ENCODE measurements around the gene MYCL. TPM values are rescaled to one million over a fixed set of nuclear protein-coding genes. Genes with fewer than 3 reads are reported as not detected.
A peak's percentile ranks its signal among the peaks of the same experiment; 100 is the strongest.

The MYCL gene
- total RNA-seq, 2 donors from 2014 or later, result 0.42 to 3.9 TPM

GRCh38 chr1:39926820-39927219 lies 25.1 kb upstream of the MYCL start:
- Histone ChIP-seq H3K4me1 (ENCODE audit: control insufficient read depth in 1 of 2, low read depth in 2 of 2) (no peaks in the 10 kb centered on the region), H3K4me3 (no peak overlapping the region), H3K9me3 (no peaks in the 10 kb centered on the region), H3K27me3 (replicated peaks; ENCODE audit: insufficient read depth) (no peaks in the 10 kb centered on the region), H3K27ac (no peak overlapping the region), H3K36me3 (no peaks in the 10 kb centered on the region)
- ATAC-seq (ENCODE audit: insufficient number of reproducible peaks, low FRiP score, low read depth), result no peak
- no peak for TF ChIP-seq CTCF (IDR thresholded peaks at IDR 0.05)
- no peak for DNase-seq (ENCODE audit: low spot score)

GRCh38 chr1:39926343-39926793 lies 24.7 kb upstream of the MYCL start:
- no peaks in the 10 kb centered on the region for H3K4me1 ChIP-seq (ENCODE audit: control insufficient read depth in 1 of 2, low read depth in 2 of 2)
- H3K27ac ChIP-seq, result no peak overlapping the region
- TF ChIP-seq CTCF (IDR thresholded peaks at IDR 0.05), result no peak
- ATAC-seq (ENCODE audit: insufficient number of reproducible peaks, low FRiP score, low read depth), result no peak
- no peak overlapping the region for H3K4me3 ChIP-seq
- H3K9me3 ChIP-seq, result no peaks in the 10 kb centered on the region
- H3K36me3 ChIP-seq, result no peaks in the 10 kb centered on the region
- no peak for DNase-seq (ENCODE audit: low spot score)
- H3K27me3 ChIP-seq (replicated peaks; ENCODE audit: insufficient read depth), result no peaks in the 10 kb centered on the region

- Histone ChIP-seq H3K4me3 (no peak overlapping the region), H3K36me3 (no peaks in the 10 kb centered on the region), H3K27ac (no peak overlapping the region), H3K9me3 (no peaks in the 10 kb centered on the region), H3K4me1 (ENCODE audit: control insufficient read depth in 1 of 2, low read depth in 2 of 2) (no peaks in the 10 kb centered on the region), H3K27me3 (replicated peaks; ENCODE audit: insufficient read depth) (no peaks in the 10 kb centered on the region)
- DNase-seq (ENCODE audit: low spot score) (no peak), ATAC-seq (ENCODE audit: insufficient number of reproducible peaks, low FRiP score, low read depth) (no peak)
- TF ChIP-seq CTCF (IDR thresholded peaks at IDR 0.05), result no peak
These were observed 24.1 kb upstream of the MYCL start for GRCh38 chr1:39925721-39926342.

GRCh38 chr1:39922251-39922688 lies 20.6 kb upstream of the MYCL start:
- no peaks in the 10 kb centered on the region for H3K9me3 ChIP-seq
- no peaks in the 10 kb centered on the region for H3K27me3 ChIP-seq (replicated peaks; ENCODE audit: insufficient read depth)
- H3K4me3 ChIP-seq, result no peak overlapping the region
- no peaks in the 10 kb centered on the region for H3K36me3 ChIP-seq
- no peak for TF ChIP-seq CTCF (IDR thresholded peaks at IDR 0.05)
- H3K27ac ChIP-seq, result no peak overlapping the region
- no peak for DNase-seq (ENCODE audit: low spot score)
- ATAC-seq (ENCODE audit: insufficient number of reproducible peaks, low FRiP score, low read depth), result no peak
- no peaks in the 10 kb centered on the region for H3K4me1 ChIP-seq (ENCODE audit: control insufficient read depth in 1 of 2, low read depth in 2 of 2)

GRCh38 chr1:39919545-39919944 lies 17.8 kb upstream of the MYCL start:
- DNase-seq (ENCODE audit: low spot score) (no peak), ATAC-seq (ENCODE audit: insufficient number of reproducible peaks, low FRiP score, low read depth) (no peak)
- Histone ChIP-seq H3K27me3 (replicated peaks; ENCODE audit: insufficient read depth) (no peaks in the 10 kb centered on the region), H3K4me3 (no peak overlapping the region), H3K27ac (no peak overlapping the region), H3K9me3 (no peaks in the 10 kb centered on the region), H3K36me3 (no peaks in the 10 kb centered on the region), H3K4me1 (ENCODE audit: control insufficient read depth in 1 of 2, low read depth in 2 of 2) (no peaks in the 10 kb centered on the region)
- peak; percentile 43 for TF ChIP-seq CTCF (IDR thresholded peaks at IDR 0.05)

Data from thoracic aorta (tissue), 2 donors.